ENCODE measurements around the gene BCL11A. TPM values are rescaled to one million over a fixed set of nuclear protein-coding genes. Genes with fewer than 3 reads are reported as not detected.
A peak's percentile ranks its signal among the peaks of the same experiment; 100 is the strongest.

BCL11A gene
- total RNA-seq, 1 experiment from 2014 or later = 29.7 TPM

DNA sequence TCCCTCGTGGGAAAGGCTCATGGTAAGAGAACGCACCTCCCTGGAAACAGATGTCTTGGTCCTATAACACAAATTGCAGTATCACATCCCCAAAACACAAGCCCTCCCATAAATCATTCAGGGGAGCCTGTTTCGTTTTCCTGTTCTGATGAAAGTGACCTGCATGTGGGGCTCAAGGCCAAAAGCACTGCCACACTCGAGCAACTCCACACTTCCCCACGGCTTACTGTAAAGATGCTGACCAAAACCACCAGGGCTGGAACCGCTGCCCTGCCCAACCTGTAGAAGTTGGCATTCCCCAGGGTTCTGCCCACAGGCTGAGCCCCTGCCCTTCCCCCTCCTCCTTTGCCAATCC, 139.7 kb downstream of the BCL11A start:
- Histone ChIP-seq H3K9me3 (replicated peaks) (no peaks in the 10 kb centered on the region), H3K4me1 (peaks cover 9% of the 10 kb centered on the region; the same call in 1 of the 2 replicates), H3K4me3 (no peak overlapping the region), H3K36me3 (no peaks in the 10 kb centered on the region), H3K27ac (no peak overlapping the region), H3K27me3 (no peaks in the 10 kb centered on the region)
- no peak for DNase-seq

- Histone ChIP-seq H3K4me3 (no peak overlapping the region), H3K9me3 (replicated peaks) (no peaks in the 10 kb centered on the region), H3K27ac (no peak overlapping the region), H3K27me3 (no peaks in the 10 kb centered on the region), H3K36me3 (no peaks in the 10 kb centered on the region), H3K4me1 (peaks cover 9% of the 10 kb centered on the region; the same call in 1 of the 2 replicates)
- no peak for DNase-seq
Measured at GRCh38 chr2:60413069-60413813, 140.2 kb downstream of the BCL11A start.

GRCh38 chr2:60412620-60413019, 140.8 kb downstream of the BCL11A start:
- no peak overlapping the region for H3K27ac ChIP-seq
- no peaks in the 10 kb centered on the region for H3K9me3 ChIP-seq (replicated peaks)
- peaks cover 11% of the 10 kb centered on the region for H3K4me1 ChIP-seq
- H3K36me3 ChIP-seq = no peaks in the 10 kb centered on the region
- H3K4me3 ChIP-seq = no peak overlapping the region
- no peak for DNase-seq
- H3K27me3 ChIP-seq = no peaks in the 10 kb centered on the region

DNA sequence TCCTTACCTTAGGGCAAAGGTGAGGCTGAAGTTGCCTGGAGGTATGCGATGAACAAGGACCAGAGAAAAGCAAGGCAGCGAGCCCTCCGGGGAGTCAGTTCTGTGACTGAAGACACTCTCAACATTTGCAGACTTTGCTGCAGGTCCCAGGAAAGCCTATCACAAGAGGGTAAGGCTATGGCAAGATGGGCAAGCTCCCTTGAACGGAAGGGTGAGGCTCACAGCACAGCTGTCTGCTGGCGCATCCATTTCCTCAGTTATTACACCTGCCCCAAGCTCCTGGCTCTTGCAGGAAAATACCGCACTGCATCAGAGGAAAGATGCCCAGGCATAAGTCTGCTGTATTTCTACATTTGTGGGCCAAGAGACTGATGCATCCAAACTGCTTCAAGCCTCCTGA, 141.4 kb downstream of the BCL11A start:
- Histone ChIP-seq H3K36me3 (no peaks in the 10 kb centered on the region), H3K4me1 (peaks cover 17% of the 10 kb centered on the region), H3K9me3 (replicated peaks) (no peaks in the 10 kb centered on the region), H3K27me3 (no peaks in the 10 kb centered on the region), H3K4me3 (no peak overlapping the region), H3K27ac (no peak overlapping the region)
- DNase-seq = no peak

- no peak for DNase-seq
- H3K4me1 ChIP-seq = peaks cover 24% of the 10 kb centered on the region
- no peaks in the 10 kb centered on the region for H3K36me3 ChIP-seq
- H3K9me3 ChIP-seq (replicated peaks) = no peaks in the 10 kb centered on the region
- no peak overlapping the region for H3K27ac ChIP-seq
- H3K4me3 ChIP-seq = no peak overlapping the region
- no peaks in the 10 kb centered on the region for H3K27me3 ChIP-seq
Measured at GRCh38 chr2:60411295-60411694, 142.2 kb downstream of the BCL11A start.

GRCh38 chr2:60410456-60411146, 142.9 kb downstream of the BCL11A start:
- DNase-seq = no peak
- Histone ChIP-seq H3K4me1 (peaks cover 31% of the 10 kb centered on the region), H3K27me3 (no peaks in the 10 kb centered on the region), H3K4me3 (no peak overlapping the region), H3K36me3 (no peaks in the 10 kb centered on the region), H3K9me3 (replicated peaks) (no peaks in the 10 kb centered on the region), H3K27ac (no peak overlapping the region)

DNA sequence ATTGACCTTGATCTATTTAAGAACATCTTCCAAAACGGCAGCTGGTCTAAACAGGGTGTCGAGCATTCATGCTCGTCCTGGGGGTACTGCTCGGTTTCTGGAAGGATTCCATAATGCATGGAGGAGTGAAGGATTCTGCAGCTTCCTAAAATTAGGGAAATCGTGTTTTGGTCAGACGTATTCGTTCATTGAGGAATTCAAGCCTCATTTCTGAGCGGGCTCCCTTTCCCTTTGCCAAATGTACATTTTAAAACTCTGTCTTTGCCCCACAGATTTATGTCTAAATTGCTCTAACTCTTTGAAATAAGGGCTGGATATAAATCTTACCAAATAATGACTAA, 144.0 kb downstream of the BCL11A start:
- Histone ChIP-seq H3K27ac (no peak overlapping the region), H3K4me1 (peaks cover 39% of the 10 kb centered on the region), H3K9me3 (replicated peaks) (no peaks in the 10 kb centered on the region)

DNA sequence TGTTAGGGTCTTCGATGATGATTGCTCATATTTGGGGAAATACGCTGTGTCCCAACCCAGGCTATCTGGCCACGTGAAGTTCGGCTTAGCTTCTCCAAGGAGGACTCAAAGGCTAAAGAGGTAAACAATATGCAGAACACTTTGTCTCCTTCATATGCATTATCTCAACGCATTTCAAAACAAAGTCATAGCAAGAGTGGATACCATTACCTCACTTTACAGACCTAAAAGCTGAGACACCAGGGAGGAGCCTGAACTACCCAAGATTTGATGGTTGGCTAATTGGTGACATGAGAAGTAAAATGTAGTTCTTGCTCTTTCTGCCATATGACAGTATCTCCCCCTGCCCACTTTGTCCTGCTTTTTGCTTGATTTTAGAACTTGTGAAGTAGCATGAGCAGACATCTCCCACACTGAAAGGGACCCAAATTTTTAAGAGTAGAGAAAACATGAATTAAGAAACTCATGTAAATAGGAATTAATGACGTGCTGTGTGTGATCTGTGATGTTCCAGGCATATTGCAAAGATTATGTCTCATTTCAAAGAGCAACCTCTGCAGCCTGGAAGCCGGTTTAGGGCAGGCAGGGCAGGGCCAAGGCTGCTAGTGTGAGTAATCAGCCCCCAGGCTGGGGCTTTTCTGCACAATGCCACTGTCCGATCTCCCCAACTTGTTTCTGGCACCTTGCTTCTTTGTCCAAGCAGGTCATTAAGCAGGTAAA, 144.5 kb downstream of the BCL11A start:
- Histone ChIP-seq H3K27me3 (no peaks in the 10 kb centered on the region), H3K27ac (no peak overlapping the region), H3K36me3 (no peaks in the 10 kb centered on the region), H3K4me3 (no peak overlapping the region), H3K4me1 (peaks cover 39% of the 10 kb centered on the region), H3K9me3 (replicated peaks) (no peaks in the 10 kb centered on the region)
- DNase-seq = no peak

More for the DNA sequence above, 144.0 kb downstream of the BCL11A start:
- DNase-seq = no peak
- no peaks in the 10 kb centered on the region for H3K36me3 ChIP-seq
- H3K27me3 ChIP-seq = no peaks in the 10 kb centered on the region
- H3K4me3 ChIP-seq = no peak overlapping the region

GRCh38 chr2:60408207-60408606, 145.2 kb downstream of the BCL11A start:
- H3K9me3 ChIP-seq (replicated peaks) = no peaks in the 10 kb centered on the region
- no peaks in the 10 kb centered on the region for H3K27me3 ChIP-seq
- DNase-seq = no peak
- no peak overlapping the region for H3K4me3 ChIP-seq
- H3K4me1 ChIP-seq = peaks cover 39% of the 10 kb centered on the region
- no peaks in the 10 kb centered on the region for H3K36me3 ChIP-seq
- no peak overlapping the region for H3K27ac ChIP-seq

- no peaks in the 10 kb centered on the region for H3K27me3 ChIP-seq
- no peak overlapping the region for H3K4me3 ChIP-seq
- H3K36me3 ChIP-seq = no peaks in the 10 kb centered on the region
- DNase-seq = peak; percentile 54 to 72
- H3K4me1 ChIP-seq = peaks cover 39% of the 10 kb centered on the region
- no peak overlapping the region for H3K27ac ChIP-seq
- H3K9me3 ChIP-seq (replicated peaks) = no peaks in the 10 kb centered on the region
Measured at GRCh38 chr2:60407398-60407797, 146.1 kb downstream of the BCL11A start.

DNA sequence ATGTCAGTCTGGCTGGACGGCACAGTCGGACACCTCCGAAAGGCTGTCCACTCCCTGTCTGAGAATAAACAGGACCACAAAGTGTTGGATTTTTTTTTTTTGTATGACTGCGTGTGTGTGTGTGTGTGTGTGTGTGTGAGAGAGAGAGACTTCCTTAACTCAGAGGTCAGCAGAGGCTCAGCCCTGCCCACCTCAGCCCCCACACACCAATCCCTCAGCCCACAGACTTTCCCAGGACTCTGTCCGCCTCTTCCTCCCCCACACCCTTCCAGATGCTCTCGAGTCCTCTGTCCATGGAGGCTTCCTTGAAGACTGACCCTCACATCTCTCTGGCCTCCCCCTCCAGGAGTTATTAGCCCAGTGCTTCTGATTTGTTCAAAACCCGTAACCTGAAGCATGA, 147.3 kb downstream of the BCL11A start:
- no peak overlapping the region for H3K4me3 ChIP-seq

GRCh38 chr2:60405271-60405919, 148.1 kb downstream of the BCL11A start:
- H3K9me3 ChIP-seq (replicated peaks) = no peaks in the 10 kb centered on the region
- DNase-seq = peak; percentile 83 to 92
- H3K4me1 ChIP-seq = peaks cover 37% of the 10 kb centered on the region
- peak overlapping the region; percentile 28 for H3K27ac ChIP-seq
- no peak overlapping the region for H3K4me3 ChIP-seq
- H3K36me3 ChIP-seq = no peaks in the 10 kb centered on the region
- H3K27me3 ChIP-seq = no peaks in the 10 kb centered on the region

More for the DNA sequence above, 147.3 kb downstream of the BCL11A start:
- Histone ChIP-seq H3K27me3 (no peaks in the 10 kb centered on the region), H3K27ac (peak overlapping the region; percentile 4; the same call in 1 of the 2 replicates), H3K9me3 (replicated peaks) (no peaks in the 10 kb centered on the region), H3K4me1 (peaks cover 33% of the 10 kb centered on the region), H3K36me3 (no peaks in the 10 kb centered on the region)
- DNase-seq = no peak
